ENCODE measurements around the gene AURKAIP1. TPM values are rescaled to one million over a fixed set of nuclear protein-coding genes. Genes with fewer than 3 reads are reported as not detected.

AURKAIP1 gene
- total and polyA plus RNA-seq, 2 of the 13 experiments (the other 11 are each of a cell fraction or from before 2014, with no cell fraction given) = 69.5 to 175 TPM

GRCh38 chr1:1402072-1402900 is 27.3 kb upstream of the AURKAIP1 start:
- POLR2A ChIA-PET = interaction anchor here (0.9 to 12.4 kb wide), 10 partner anchors 14 to 103 kb away, joined by 3 to 355 read pairs (median 10); partner anchors contain the start of genes ANKRD65, MXRA8 and VWA1
- Histone ChIP-seq H3K9me3 (ENCODE audit: low read length) (no peaks in the 10 kb centered on the region), H3K27ac (ENCODE audit: extremely low read length, insufficient read depth, low read length) (peak overlapping the region; percentile 85), H4K20me1 (ENCODE audit: insufficient read depth, low read length) (peaks cover 17% of the 10 kb centered on the region), H3K27me3 (ENCODE audit: control insufficient read depth in 1 of 2, insufficient read depth in 2 of 2, low read length in 2 of 2) (no peaks in the 10 kb centered on the region), H3K79me2 (ENCODE audit: insufficient read depth, low read length) (peaks cover 58% of the 10 kb centered on the region), H3K4me3 (replicated peaks in 1 of 3; ENCODE audit: insufficient read depth in 1 of 3, low read depth in 2 of 3, low read length in 3 of 3) (no peak overlapping the region; a peak in 2 of 6 replicates), H2AFZ (ENCODE audit: low read length) (no peak overlapping the region), H3K4me2 (ENCODE audit: low read depth, low read length) (peak overlapping the region; percentile 94; the same call in 1 of the 2 replicates), H3K36me3 (replicated peaks in 1 of 2; ENCODE audit: control insufficient read depth in 1 of 2, insufficient read depth in 2 of 2, low read length in 2 of 2) (peaks cover 8 to 36% of the 10 kb centered on the region in 2 experiments; a peak in 3 of 5 replicates), H3K9ac (ENCODE audit: insufficient read depth, low read depth, low read length) (peak overlapping the region; percentile 52; the same call in 1 of the 2 replicates), H3K4me1 (ENCODE audit: insufficient read depth, low read length) (peaks cover 63% of the 10 kb centered on the region)
- CTCF ChIA-PET (ENCODE audit: low intra/inter-chr PET ratio, low total read pairs) = no interaction called here
- intact Hi-C loops (cut with micrococcal nuclease; ENCODE audit: unreplicated experiment) = no loop called here
- no TSS peak for BruUV-seq (replicated peaks)
- ATAC-seq (no peak), DNase-seq (ENCODE audit: low spot score) (peak; percentile 52), FAIRE-seq (no peak)
- WGBS (ENCODE audit: low lambda C conversion rate) = 94% methylated on average over 18 of the region's 20 CpGs
- in situ Hi-C loops (cut with HindIII; ENCODE audit: extremely low pct_ligation_motif_present, low pct_unique_long_range_greater_than_20kb) = loop anchor here (5.0 kb wide), 1 partner anchor 35 kb away; the partner anchor contains the start of gene VWA1
- TF ChIP-seq CREB3 (CRISPR knock-in tag; IDR thresholded peaks at IDR 0.05) = no peak
- no peak for TF ChIP-seq ZNF362 (CRISPR knock-in tag; IDR thresholded peaks at IDR 0.05; ENCODE audit: borderline replicate concordance)
- no peak for TF ChIP-seq PAWR (CRISPR knock-in tag; IDR thresholded peaks at IDR 0.05; ENCODE audit: borderline replicate concordance)
- no peak for TF ChIP-seq IRF9 (CRISPR knock-in tag; IDR thresholded peaks at IDR 0.05; ENCODE audit: borderline replicate concordance)
- TF ChIP-seq NFYC (CRISPR knock-in tag; IDR thresholded peaks at IDR 0.05) = no peak
- no peak for TF ChIP-seq ZNF34 (CRISPR knock-in tag; IDR thresholded peaks at IDR 0.05; ENCODE audit: borderline replicate concordance)
- TF ChIP-seq ZNF841 (CRISPR knock-in tag; IDR thresholded peaks at IDR 0.05; ENCODE audit: borderline replicate concordance) = no peak
- TF ChIP-seq SAFB2 (CRISPR knock-in tag; IDR thresholded peaks at IDR 0.05; ENCODE audit: borderline replicate concordance, low read depth) = no peak
- TF ChIP-seq ZXDC (CRISPR knock-in tag; IDR thresholded peaks at IDR 0.05) = no peak
- TF ChIP-seq THAP9 (CRISPR knock-in tag; IDR thresholded peaks at IDR 0.05; ENCODE audit: borderline replicate concordance) = no peak
- peak; percentile 2; the same call in 1 of the 2 replicates for TF ChIP-seq TAF1 (CRISPR knock-in tag; IDR thresholded peaks at IDR 0.05)
- 0 out of 2 replicates have a peak, but pooled peaks have one; percentile 21 for TF ChIP-seq ZNF670 (CRISPR knock-in tag; IDR thresholded peaks at IDR 0.05; ENCODE audit: borderline replicate concordance)
- TF ChIP-seq ZNF615 (CRISPR knock-in tag; IDR thresholded peaks at IDR 0.05; ENCODE audit: borderline replicate concordance) = no peak
